Measurements from ENCODE around the gene RAMACL.

The RAMACL gene

DNA sequence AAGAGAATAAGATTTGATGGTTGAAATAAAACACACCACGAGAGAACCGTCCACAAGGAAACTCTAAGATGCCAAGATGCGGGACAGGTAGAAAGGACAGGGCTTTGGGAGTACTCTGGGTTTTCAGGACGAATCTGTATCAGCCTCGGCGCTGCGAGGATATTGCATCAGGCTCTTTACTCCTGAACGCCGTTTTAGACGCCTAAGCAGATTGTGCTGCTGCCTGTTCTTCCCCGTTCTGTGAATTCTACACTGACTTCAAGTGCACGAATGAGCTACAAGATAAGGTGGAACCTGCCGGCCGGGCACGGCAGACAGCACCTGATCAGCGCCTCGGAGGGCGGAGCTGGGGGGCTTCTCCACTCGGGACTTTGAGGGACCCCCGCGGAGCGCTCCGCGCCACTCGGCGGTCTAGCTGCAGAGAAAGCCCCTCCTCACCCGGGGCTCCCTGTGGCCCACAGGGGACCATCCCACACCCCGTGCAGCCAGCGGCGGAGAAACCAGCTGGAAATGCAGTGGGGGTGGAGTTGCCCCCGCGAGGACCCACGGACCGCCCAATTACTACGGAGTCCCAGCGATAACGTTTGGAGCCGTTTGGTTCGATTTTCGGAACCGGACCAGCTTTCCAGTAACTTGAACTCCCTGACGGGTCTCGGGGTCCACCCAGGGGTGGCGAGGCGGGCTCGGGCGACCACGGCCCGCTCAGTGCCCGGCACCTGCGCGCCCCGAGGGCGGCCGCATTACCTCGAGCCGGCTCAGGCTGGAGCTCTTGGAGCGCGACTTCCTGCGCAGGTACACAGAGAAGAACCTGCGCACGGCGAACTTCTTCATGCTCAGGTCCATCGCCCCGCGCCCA is 39.9 kb upstream of the RAMACL start:
- no peak for DNase-seq (ENCODE audit: insufficient read length)
- TF ChIP-seq POLR2A (IDR thresholded peaks at IDR 0.05; ENCODE audit: low read depth, low read length) (no peak), TAF1 (IDR thresholded peaks at IDR 0.05; ENCODE audit: borderline replicate concordance, low read depth, low read length) (no peak), POLR2AphosphoS5 (IDR thresholded peaks at IDR 0.05; ENCODE audit: low read depth, low read length) (no peak)
- FAIRE-seq = no peak

GRCh38 chr6:166625356-166625755 is 38.9 kb upstream of the RAMACL start:
- no peak for DNase-seq (ENCODE audit: insufficient read length)
- no peak for TF ChIP-seq TAF1 (IDR thresholded peaks at IDR 0.05; ENCODE audit: borderline replicate concordance, low read depth, low read length)
- TF ChIP-seq POLR2A (IDR thresholded peaks at IDR 0.05; ENCODE audit: low read depth, low read length) = no peak
- TF ChIP-seq POLR2AphosphoS5 (IDR thresholded peaks at IDR 0.05; ENCODE audit: low read depth, low read length) = no peak
- FAIRE-seq = no peak

DNA sequence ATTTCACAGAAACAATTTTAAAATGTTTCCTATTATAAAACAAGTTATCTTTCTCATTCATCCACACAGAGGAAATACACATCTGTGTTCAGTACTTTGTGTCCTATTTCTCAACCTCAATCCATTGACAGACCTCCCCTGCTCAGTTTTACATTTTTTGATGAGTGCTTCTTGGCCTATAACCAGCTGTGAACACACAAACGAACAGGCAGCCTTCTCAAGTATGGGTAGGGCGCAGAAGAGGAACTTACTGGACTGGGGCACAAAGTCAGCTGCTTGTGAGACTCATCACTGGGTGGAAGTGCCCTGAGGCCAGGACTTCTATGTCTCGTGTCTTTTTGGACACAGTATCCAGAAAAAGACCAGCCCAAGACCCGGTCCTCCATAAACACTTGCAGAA is 37.8 kb upstream of the RAMACL start:
- FAIRE-seq (no peak), DNase-seq (ENCODE audit: insufficient read length) (no peak)
- no peak for TF ChIP-seq POLR2AphosphoS5 (IDR thresholded peaks at IDR 0.05; ENCODE audit: low read depth, low read length)
- TF ChIP-seq TAF1 (IDR thresholded peaks at IDR 0.05; ENCODE audit: borderline replicate concordance, low read depth, low read length) = no peak
- TF ChIP-seq POLR2A (IDR thresholded peaks at IDR 0.05; ENCODE audit: low read depth, low read length) = no peak

DNA sequence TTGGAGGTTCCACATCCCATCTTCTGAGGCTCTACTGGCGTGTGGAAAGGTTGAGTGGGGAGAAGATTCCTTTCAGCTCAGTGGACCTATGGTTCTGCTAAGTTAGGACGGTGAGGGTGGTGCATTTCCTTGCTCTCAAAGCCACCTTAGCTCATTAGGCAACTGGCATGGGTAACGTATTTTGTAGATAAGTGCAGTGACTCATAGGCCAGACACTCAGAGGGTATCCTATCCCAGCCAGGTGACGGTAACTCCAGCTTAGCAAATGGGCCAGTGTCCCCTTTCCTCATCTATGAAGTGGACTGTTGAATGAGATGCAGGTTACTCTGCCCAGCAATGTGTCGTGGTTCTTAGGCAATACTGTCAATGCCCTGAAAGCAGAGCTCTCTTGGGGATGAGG is 36.8 kb upstream of the RAMACL start:
- TF ChIP-seq POLR2AphosphoS5 (IDR thresholded peaks at IDR 0.05; ENCODE audit: low read depth, low read length) = no peak
- TF ChIP-seq POLR2A (IDR thresholded peaks at IDR 0.05; ENCODE audit: low read depth, low read length) = no peak
- no peak for TF ChIP-seq TAF1 (IDR thresholded peaks at IDR 0.05; ENCODE audit: borderline replicate concordance, low read depth, low read length)
- no peak for FAIRE-seq
- no peak for DNase-seq (ENCODE audit: insufficient read length)

DNA sequence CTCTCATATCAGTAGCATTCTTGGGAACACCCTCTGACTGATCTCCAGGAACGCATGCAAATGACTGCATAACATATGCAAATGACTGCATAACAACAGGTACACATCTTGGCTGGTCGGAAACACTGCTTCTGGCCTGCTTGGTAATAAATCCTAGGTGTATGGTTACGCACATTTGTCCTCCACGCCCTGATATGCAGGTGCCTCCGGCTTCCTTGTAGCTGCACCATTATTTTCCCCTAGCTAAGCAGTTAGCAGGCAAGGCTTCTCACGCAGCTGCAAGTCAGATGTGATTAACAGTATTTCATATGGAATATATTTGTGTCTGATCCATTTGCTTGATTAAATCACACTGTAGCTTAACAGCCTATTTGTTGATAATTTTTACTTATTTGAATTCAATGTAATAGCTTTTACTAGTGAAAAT is 34.6 kb upstream of the RAMACL start:
- TF ChIP-seq TAF1 (IDR thresholded peaks at IDR 0.05; ENCODE audit: borderline replicate concordance, low read depth, low read length) (no peak), POLR2A (IDR thresholded peaks at IDR 0.05; ENCODE audit: low read depth, low read length) (no peak), POLR2AphosphoS5 (IDR thresholded peaks at IDR 0.05; ENCODE audit: low read depth, low read length) (no peak)
- DNase-seq (ENCODE audit: insufficient read length) (no peak), FAIRE-seq (no peak)

DNA sequence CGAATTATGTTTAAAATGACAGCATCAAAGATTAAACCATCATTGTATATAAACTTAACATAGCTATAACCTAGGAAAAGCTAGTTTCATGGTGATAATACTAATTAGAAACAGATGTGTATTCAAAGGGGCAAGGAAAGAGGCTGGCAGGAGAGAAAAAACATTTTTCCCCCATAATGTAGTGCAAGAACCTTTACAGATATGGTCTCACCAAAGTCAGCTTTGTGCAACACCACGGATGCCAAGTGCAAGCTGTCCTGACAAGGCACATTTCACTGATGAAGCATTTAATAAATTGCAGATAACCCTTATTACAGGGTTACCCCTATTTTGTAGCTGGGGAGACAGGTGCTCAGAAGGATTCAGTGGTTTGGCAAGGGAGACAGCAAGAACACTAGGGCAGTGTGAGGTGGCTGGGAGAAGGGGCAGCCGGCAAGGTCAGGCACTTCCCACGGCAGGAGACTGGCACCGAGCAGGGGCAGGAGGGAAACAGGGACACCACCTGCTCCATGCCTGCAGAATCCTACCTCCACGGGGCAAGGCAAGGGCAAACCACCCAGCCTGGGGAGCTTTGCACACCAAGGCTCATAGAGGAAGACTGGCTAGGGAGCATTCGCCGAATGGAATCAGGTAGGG is 34.1 kb upstream of the RAMACL start:
- DNase-seq (ENCODE audit: insufficient read length) (no peak), FAIRE-seq (no peak)
- no peak for TF ChIP-seq POLR2AphosphoS5 (IDR thresholded peaks at IDR 0.05; ENCODE audit: low read depth, low read length)
- no peak for TF ChIP-seq TAF1 (IDR thresholded peaks at IDR 0.05; ENCODE audit: borderline replicate concordance, low read depth, low read length)
- TF ChIP-seq POLR2A (IDR thresholded peaks at IDR 0.05; ENCODE audit: low read depth, low read length) = no peak

GRCh38 chr6:166619912-166620311 is 33.4 kb upstream of the RAMACL start:
- no peak for TF ChIP-seq TAF1 (IDR thresholded peaks at IDR 0.05; ENCODE audit: borderline replicate concordance, low read depth, low read length)
- TF ChIP-seq POLR2A (IDR thresholded peaks at IDR 0.05; ENCODE audit: low read depth, low read length) = no peak
- TF ChIP-seq POLR2AphosphoS5 (IDR thresholded peaks at IDR 0.05; ENCODE audit: low read depth, low read length) = no peak
- no peak for FAIRE-seq
- no peak for DNase-seq (ENCODE audit: insufficient read length)

DNA sequence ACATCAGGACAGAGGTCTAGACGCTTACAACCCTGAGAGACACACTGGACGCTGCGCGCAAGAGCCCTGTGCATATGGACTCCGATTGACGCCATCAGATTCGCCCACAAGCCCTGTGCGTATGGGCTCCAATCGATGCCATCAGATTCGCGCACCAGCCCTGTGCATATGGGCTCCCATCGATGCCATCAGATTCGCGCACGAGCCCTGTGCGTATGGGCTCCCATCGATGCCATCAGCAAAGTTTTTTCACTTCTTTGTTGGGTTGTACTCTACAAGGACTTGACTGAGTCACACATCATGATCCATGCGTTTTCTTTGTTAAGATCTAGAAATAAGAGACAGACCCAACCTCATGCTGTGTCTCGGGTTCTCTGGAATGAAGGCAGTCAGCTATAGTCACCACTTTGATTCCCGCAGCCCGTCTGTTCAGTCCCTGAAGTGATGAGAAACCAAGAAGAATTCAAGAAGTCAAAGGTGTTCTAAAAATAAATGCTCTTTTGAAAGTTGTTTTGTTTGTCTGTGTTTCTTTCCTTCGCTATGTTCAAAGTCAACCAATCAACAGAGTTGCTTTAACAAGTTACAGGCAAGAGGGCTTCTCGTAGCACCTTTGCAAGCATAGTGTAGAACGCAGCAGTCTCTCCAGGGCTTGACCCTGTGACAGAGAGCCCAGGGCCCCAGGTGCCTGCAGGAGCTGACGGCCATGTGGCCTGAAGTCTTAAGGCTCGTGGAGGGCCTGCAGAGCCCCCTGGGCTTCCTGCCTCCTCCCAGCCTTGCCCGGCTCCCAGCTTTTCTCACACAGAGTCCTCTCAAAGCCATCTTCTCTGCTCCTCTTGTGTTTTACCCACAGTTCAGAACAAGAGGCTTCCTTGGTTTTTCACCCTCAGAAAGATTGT is 32.6 kb upstream of the RAMACL start:
- no peak for DNase-seq (ENCODE audit: insufficient read length)
- TF ChIP-seq POLR2A (IDR thresholded peaks at IDR 0.05; ENCODE audit: low read depth, low read length) (no peak), POLR2AphosphoS5 (IDR thresholded peaks at IDR 0.05; ENCODE audit: low read depth, low read length) (no peak), TAF1 (IDR thresholded peaks at IDR 0.05; ENCODE audit: borderline replicate concordance, low read depth, low read length) (no peak)
- FAIRE-seq = no peak

- TF ChIP-seq TAF1 (IDR thresholded peaks at IDR 0.05; ENCODE audit: borderline replicate concordance, low read depth, low read length) = no peak
- no peak for TF ChIP-seq POLR2A (IDR thresholded peaks at IDR 0.05; ENCODE audit: low read depth, low read length)
- no peak for TF ChIP-seq POLR2AphosphoS5 (IDR thresholded peaks at IDR 0.05; ENCODE audit: low read depth, low read length)
- DNase-seq (ENCODE audit: insufficient read length) = no peak
- no peak for FAIRE-seq
Measured at GRCh38 chr6:166618251-166618650, 31.8 kb upstream of the RAMACL start.

DNA sequence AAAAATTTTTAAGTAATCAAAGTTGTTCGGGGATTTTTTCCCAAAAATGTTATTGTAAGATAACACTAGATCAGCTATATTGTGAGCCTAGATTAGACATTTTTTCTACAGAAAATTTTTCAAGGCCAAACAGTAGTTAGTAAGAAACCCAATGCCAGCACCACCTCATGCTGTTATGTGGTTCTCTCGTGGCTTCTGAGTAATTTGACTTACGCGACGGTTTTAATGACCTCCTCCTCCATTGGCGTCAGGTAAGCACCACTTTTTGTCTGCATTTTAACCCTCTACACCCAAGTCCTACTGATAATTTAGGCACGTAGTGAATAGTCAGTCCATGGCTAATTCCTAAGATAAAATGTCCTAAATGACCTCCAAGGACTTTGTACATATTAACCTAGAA is 30.9 kb upstream of the RAMACL start:
- DNase-seq (ENCODE audit: insufficient read length) = no peak
- FAIRE-seq = no peak
- TF ChIP-seq TAF1 (IDR thresholded peaks at IDR 0.05; ENCODE audit: borderline replicate concordance, low read depth, low read length) = no peak
- no peak for TF ChIP-seq POLR2AphosphoS5 (IDR thresholded peaks at IDR 0.05; ENCODE audit: low read depth, low read length)
- TF ChIP-seq POLR2A (IDR thresholded peaks at IDR 0.05; ENCODE audit: low read depth, low read length) = no peak
